GM19099 (cell line): Measurements from ENCODE around the gene CACNG4.

Experiments used
- POLR2A ChIP-seq: IDR thresholded peaks from 3 replicates; pipeline ENCODE4 v1.6.1; 2011; ENCODE audit warnings: low read depth; ENCODE audit not compliant: insufficient read length; ENCODE audit errors: extremely low read depth

The CACNG4 gene

GRCh38 chr17:66967837-66968543 lies 3.5 kb downstream of the CACNG4 start:
- no peak for TF ChIP-seq POLR2A

DNA sequence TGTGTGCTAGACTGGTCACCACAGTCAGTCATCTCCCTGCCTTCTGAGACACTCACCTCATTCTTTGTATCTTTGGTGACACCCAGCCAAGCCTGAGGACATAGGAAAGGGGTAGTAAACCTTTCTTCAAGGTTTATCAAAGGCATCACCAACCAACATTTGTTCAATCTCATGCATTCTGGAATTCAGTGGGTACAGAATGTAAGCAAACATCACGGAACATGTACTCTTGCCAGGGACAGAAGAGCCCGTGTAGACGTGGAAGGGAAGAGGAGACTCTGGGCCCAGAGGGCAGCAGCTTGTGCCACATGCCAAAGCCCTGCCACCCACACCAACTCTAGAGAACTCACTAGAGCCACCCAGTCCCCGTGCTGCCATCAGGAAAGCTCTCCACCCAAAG lies 4.4 kb downstream of the CACNG4 start:
- no peak for TF ChIP-seq POLR2A

DNA sequence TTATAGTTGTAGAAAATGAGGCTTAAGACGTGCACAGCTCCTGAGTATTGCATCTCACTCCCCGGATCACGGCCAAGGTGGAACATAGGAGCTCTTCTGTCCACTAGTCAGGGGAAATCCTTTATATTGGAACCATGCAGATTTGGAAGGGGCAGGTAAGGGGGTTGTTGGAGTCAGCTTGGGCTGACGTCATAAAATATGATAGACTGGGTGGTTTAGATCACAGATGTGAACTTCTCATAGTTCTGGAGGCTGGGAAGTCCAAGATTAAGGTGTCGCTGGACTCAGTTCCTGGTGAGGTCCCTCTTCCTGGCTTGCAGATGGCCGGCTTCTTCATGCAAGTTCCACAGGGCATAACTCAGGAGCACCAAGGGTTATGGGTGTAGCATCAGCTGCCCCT lies 5.6 kb downstream of the CACNG4 start:
- TF ChIP-seq POLR2A, result no peak

- TF ChIP-seq POLR2A, result no peak
Measured at GRCh38 chr17:66970797-66971196, 6.3 kb downstream of the CACNG4 start.

- TF ChIP-seq POLR2A, result no peak
Measured at GRCh38 chr17:66971264-66971663, 6.8 kb downstream of the CACNG4 start.

- no peak for TF ChIP-seq POLR2A
Measured at GRCh38 chr17:66971730-66972441, 7.4 kb downstream of the CACNG4 start.

DNA sequence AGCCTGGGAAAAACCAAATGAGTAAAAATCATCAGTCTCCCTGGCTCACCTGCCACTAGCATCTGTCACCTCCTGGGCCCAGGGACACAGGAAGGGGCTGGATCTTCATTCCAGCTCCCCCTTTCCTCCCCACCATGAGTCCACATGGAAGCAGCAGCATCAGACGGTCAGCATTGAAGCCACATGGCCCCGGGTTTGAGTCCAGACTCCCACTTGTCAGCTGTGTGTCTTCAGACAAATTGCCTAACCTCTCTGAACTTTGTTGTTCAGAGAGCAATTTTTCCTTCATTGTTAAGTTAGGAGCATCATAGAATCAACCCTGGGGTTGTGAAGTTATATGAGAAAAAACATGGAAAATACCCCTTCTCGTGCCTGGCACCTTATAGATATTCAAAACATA lies 10.7 kb downstream of the CACNG4 start:
- no peak for TF ChIP-seq POLR2A

DNA sequence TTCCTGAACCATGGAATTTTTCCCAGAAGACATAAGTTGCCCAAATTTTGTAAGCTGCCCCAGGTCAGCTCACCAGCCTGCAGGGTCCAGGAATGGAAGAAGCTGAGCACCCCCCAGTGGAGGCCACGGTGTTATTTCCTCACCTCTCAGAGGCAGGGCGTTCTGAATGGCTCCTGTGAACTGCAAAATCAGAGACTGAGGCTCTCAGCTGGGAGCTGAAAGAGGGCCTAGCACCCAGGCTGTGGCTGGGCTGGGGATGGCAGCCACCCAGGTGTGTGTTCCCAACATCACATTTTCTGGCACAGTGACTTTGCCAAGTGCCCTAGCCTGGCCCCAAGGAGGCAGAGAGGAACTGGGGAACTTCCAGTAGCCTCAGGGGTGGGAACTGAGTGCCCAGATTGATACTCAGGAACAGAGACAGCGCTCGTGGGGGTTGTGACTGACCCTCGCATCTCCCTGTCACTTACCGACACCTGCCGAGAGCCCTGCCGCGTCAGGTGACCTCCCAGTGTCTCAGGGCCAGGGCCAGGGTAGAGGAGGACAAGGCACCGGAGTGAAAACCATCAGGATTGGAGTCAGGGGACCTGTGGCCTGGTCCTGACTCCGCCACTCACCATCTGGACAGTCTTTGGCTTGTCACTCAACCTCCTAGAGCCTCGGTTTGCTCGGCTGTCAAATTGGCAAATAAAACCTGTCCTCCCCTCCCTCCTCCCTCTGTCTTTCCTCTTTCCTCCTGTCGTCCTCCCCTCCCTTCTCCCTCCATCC lies 11.3 kb downstream of the CACNG4 start:
- no peak for TF ChIP-seq POLR2A

DNA sequence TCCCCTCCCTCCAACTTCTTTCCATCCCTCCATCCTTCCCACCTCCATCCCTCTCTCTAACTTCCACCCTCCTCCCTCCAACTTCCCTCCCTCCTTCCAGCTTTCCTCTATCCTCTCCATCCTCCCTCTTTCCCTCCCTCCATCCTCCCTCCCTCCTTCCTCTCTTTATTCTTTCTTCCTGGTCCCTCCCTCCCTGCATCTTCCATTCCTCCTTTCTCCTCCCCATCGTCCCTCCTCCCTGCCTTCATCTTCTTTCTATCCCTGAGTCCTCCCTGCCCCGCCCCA lies 11.8 kb downstream of the CACNG4 start:
- TF ChIP-seq POLR2A, result no peak

GRCh38 chr17:66976781-66977201 lies 12.3 kb downstream of the CACNG4 start:
- no peak for TF ChIP-seq POLR2A

DNA sequence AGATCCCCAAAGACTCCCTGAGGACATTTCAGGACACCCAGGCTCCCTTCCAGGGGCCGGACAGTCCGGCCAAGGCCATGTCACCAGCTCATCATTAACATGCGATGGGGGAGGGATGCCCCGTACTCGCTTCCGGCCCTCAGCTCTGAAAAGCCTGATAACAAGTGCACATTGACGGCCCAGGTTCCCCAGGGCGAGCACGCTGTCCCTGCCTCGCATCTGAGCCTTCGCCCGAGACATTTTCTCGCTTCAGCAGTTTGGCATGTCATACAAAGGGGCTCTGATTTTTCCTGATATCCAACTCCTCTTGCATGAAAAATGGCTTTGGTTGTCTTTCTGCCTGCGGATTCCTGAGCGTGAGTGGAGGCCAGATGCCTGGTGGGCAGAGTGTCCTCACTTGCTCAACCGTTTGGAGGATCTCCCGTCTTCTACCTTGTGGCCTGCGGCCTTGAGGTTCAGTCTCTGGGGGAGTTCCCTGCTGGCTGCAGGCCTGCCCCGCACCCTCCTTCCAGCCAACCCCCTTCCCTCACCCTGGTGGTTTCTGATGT lies 14.1 kb downstream of the CACNG4 start:
- no peak for TF ChIP-seq POLR2A

DNA sequence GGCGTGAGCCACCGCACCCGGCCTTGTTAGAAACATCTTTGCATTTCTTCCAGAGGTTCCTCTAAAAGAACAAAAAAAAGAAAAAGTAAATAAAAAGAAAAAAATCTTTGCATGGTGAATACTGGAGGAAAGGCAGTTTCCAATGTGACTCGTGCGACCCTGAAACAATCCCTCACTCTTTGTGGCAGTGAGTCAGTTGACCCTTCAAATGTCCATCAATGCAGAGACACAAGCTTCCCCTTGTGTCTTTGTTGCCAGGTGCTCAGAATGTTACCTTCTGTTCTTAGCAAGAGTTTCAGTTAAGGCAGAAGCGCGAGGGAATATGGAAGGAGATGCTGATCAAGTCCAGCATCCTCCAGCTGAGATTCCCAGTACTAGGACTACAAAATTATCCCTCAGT lies 16.4 kb downstream of the CACNG4 start:
- no peak for TF ChIP-seq POLR2A

DNA sequence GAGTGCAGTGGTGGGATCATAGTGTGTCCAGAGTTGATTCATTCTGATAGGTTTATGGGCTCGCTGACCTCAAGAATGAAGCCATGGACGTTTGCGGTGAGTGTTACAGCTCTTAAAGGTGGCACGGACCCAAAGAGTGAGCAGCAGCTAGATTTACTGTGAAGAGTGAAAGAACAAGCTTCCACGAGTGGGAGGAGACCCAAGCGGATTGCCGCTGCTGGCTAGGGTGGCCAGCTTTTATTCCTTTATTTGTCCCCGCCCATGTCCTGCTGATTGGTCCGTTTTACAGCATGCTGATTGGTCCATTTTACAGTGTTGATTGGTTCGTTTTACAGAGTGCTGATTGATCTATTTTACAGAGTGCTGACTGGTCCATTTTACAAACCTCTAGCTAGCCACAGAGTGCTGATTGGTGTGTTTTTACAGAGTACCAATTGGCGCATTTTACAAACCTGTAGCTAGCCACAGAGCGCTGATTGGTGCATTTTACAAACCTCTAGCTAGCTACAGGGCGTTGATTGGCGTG lies 17.5 kb downstream of the CACNG4 start:
- no peak for TF ChIP-seq POLR2A

- no peak for TF ChIP-seq POLR2A
Measured at GRCh38 chr17:66983414-66984021, 19.0 kb downstream of the CACNG4 start.

GRCh38 chr17:66984730-66985129 lies 20.2 kb downstream of the CACNG4 start:
- no peak for TF ChIP-seq POLR2A
